KOPT-K1 (cell line): ENCODE results near the gene CPEB4.

Experiments
- H3K27ac ChIP-seq: fragments of 200-600 bp; sonication (generic); 2 replicates; pipeline ENCODE4 v1.5.1; 2016; ENCODE audit warnings: antibody characterized with exemption, mild to moderate bottlenecking, low read depth, low read length; ENCODE audit not compliant: poor library complexity, severe bottlenecking
- H3K36me3 ChIP-seq: fragments of 200-600 bp; sonication (generic); 2 replicates; pipeline ENCODE4 v1.5.1; 2017; ENCODE audit warnings: antibody characterized with exemption, mild to moderate bottlenecking, low read length, moderate library complexity; ENCODE audit not compliant: insufficient read depth
- H3K9me3 ChIP-seq: fragments of 200-600 bp; sonication (generic); 2 replicates; pipeline ENCODE4 v1.5.1; 2017; ENCODE audit warnings: antibody characterized with exemption, low read length, mild to moderate bottlenecking; ENCODE audit not compliant: insufficient read depth, poor library complexity, severe bottlenecking

Gene CPEB4

GRCh38 chr5:173855162-173855994, 32.8 kb upstream of the CPEB4 start:
- no peak overlapping the region for H3K27ac ChIP-seq
- no peaks in the 10 kb centered on the region for H3K36me3 ChIP-seq
- H3K9me3 ChIP-seq, result no peaks in the 10 kb centered on the region

- no peaks in the 10 kb centered on the region for H3K36me3 ChIP-seq
- H3K9me3 ChIP-seq, result no peaks in the 10 kb centered on the region
- no peak overlapping the region for H3K27ac ChIP-seq
These were observed 32.0 kb upstream of the CPEB4 start for GRCh38 chr5:173855995-173856656.

- no peaks in the 10 kb centered on the region for H3K36me3 ChIP-seq
- no peaks in the 10 kb centered on the region for H3K9me3 ChIP-seq
- H3K27ac ChIP-seq, result no peak overlapping the region
These were observed 30.9 kb upstream of the CPEB4 start for GRCh38 chr5:173857234-173857633.

DNA sequence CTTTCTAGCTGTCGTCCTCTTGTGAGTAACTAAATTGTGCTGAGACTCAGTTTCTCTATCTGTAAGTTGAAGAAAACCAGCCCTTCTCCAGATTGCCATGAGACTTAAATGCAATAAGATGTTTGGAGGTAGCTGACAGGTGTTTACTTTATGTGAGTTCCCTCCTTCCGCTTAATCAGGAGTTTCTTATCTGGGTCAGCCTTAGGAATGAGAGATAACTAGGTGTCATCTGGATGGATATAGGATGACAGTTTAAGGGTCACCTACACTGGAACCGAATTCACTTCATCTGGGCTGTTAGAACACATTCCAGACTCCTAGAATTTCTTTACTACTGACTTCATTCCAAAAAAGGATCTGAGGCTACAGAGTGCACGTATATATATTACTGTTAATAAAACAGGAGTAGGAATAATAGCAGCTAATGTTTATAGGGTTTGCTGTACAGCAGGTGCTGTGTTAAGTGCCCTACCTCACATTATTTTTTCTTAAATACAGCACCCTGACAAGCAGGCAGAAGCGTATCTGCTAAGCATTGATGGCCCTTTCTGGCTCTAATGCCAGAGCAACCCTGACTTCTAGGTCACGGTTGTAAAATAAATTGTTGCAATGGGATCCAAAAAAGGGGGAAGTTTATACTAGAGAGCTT, 30.0 kb upstream of the CPEB4 start:
- no peak overlapping the region for H3K27ac ChIP-seq
- no peaks in the 10 kb centered on the region for H3K9me3 ChIP-seq
- H3K36me3 ChIP-seq, result no peaks in the 10 kb centered on the region

GRCh38 chr5:173858670-173859407, 29.3 kb upstream of the CPEB4 start:
- Histone ChIP-seq H3K27ac (no peak overlapping the region), H3K9me3 (no peaks in the 10 kb centered on the region), H3K36me3 (no peaks in the 10 kb centered on the region)

DNA sequence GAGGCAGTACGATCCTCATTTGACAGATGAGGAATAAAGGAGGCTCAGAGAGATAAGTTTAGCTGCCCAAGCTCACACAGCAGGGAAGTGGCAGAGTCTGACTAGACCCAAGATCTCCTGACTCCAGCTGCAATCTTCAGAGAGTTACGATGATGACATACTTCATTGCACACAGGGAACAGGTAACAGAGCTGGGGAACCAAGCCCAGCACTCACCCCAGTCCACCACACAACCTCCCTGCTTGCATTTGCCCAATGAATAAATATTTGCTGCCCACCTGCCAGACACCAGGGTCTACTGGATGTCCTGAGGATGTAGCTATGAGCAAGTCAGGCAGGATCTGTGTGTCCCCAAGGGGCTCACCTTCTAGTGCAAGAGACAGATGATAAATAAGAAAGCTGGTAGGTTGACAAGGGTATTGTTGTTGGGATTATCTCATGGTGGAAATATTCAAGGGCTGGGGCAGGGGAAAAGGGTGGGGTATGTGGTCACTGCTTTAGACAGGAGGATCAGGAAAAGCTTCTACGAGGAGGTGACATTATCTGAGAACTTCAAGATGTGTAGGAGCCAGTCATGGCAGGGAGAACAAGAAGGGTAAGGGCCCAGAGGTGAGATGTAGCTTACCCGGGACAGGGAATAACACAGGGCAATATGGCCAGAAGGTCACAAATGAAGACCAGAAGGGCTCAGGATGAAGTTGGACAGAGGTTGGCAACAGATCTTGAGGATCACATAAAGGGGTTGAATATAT, 28.6 kb upstream of the CPEB4 start:
- Histone ChIP-seq H3K36me3 (no peaks in the 10 kb centered on the region), H3K27ac (no peak overlapping the region), H3K9me3 (no peaks in the 10 kb centered on the region)

GRCh38 chr5:173862047-173862477, 26.1 kb upstream of the CPEB4 start:
- Histone ChIP-seq H3K36me3 (no peaks in the 10 kb centered on the region), H3K9me3 (no peaks in the 10 kb centered on the region), H3K27ac (no peak overlapping the region)

GRCh38 chr5:173863359-173863758, 24.8 kb upstream of the CPEB4 start:
- Histone ChIP-seq H3K9me3 (no peaks in the 10 kb centered on the region), H3K36me3 (no peaks in the 10 kb centered on the region), H3K27ac (no peak overlapping the region)

DNA sequence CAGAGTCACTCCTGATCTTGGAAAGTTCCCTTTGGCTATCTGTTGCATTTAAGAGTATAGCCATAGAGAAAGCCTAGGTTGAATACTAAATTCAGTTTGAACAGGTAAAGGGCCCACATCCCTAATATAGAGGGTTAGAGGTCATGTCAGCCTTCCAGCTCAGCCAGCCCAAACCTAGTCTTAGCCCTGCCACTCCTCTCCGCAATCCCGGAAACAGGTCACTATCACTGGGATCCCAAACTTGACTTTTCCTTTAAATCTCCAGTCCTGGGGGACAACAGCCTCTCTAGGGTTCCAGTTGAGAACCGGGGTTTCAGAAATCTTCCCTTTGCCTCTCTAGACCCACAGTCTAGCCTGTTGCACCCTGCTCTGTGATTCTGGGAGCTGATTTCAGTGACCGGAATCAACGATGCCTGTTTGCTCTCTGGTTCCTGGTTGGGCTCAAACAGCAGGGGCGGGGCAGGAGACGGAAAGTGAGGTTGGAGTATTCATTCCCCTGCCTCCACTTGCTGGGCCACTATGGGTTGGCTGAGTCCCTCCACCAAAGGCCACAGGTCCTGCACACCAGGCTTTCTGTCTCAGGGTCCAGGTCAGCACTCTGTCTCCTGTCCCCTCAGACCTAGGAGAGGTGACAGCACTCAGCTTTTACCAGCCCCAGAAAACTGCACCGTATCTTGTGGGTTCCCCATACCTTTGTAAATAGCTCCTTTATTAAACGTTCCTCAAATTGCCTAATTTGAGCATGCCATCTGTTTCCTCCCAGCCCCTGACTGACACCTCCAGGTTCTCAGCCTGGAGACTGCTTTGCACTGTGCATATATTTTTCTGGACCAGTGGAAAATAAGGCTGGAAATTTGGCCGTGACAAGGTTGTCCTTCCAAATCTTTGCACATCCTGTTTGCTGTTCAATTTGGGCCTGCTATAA, 23.8 kb upstream of the CPEB4 start:
- Histone ChIP-seq H3K9me3 (no peaks in the 10 kb centered on the region), H3K27ac (no peak overlapping the region)

GRCh38 chr5:173866243-173866857, 21.8 kb upstream of the CPEB4 start:
- H3K27ac ChIP-seq, result no peak overlapping the region
- no peaks in the 10 kb centered on the region for H3K9me3 ChIP-seq
- H3K36me3 ChIP-seq, result no peaks in the 10 kb centered on the region

More for the DNA sequence above, 23.8 kb upstream of the CPEB4 start:
- no peaks in the 10 kb centered on the region for H3K36me3 ChIP-seq

DNA sequence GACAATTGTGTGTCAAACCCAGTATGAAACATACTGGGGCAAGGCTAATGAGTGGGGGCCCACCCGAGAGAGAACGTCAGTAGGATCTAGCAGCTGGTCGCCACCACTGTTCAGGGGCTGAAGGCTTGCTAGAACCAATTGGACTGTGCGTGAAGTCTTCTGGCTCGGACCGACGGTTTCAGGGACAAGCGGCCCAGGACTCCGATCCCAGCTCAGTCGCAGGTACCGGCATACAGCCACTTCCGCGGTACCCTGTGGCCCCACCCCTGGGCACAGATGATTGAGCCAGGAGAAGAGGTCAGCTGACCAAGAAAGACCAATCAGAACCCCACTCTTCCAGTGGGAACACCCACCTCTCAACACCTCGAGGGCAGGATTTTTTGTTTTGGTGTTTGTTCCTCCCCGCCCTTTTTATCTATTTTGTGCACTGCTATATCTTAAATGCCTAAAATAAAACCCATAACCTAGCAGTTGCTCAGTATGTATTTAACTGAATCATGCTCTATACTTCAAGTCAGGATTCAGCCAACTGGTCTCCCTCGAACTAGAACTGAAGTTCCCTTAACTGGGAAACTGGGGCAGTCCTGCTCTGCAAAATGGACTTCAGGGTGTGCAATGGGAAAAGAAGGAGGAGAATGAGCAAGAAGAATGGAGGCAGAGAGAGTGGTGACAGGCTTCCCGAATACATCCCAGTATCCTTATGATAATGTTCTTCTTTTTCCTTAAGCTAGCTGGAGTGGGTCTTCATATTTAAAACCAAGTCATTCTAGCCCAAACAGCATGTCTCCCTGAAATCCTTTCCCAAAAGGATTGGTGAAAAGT, 21.1 kb upstream of the CPEB4 start:
- Histone ChIP-seq H3K36me3 (no peaks in the 10 kb centered on the region), H3K9me3 (no peaks in the 10 kb centered on the region), H3K27ac (no peak overlapping the region)

DNA sequence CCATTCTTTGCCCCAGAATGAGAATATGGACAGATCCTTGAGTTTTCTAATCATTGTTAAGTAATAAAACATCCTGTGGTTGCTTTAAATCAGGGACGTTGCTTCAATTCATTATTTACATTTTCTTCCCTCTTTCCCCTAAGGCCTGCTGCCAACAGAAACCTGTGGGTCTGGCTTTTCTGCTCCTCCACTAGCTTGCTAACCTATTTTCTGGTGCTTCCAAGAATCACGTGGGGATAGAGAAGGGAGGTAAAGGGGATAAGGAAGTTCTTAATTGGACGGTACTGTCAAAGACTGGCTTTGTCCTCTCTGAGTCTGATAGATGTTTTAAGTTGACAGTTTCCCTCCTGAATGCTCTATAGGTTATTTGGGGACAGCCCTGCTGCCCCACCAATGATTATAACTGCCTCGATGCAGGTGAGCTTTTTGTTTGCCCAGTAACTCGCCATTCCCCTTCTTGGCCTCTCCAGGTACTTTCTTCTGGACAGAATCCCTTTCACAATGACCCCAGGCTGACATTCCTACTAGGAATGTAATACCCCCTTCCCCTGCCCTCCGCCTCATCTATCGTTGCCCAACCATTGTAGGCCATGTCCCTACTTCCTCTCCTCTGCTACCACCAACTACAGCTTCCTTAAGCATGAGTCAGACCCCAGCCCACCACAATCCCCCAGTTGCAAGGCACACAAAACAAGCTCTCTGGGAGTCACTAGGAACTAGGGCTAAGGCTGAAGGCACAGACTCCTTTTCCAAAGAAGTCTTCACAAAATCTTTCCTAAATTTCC, 19.9 kb upstream of the CPEB4 start:
- H3K9me3 ChIP-seq, result no peaks in the 10 kb centered on the region
- no peak overlapping the region for H3K27ac ChIP-seq
- no peaks in the 10 kb centered on the region for H3K36me3 ChIP-seq
